Colonic mucosa (tissue), 4 donors: ENCODE data around the gene PDE6B. TPM values are rescaled to one million over a fixed set of nuclear protein-coding genes. Genes with fewer than 3 reads are reported as not detected.

Source experiments
- DNase-seq: peaks from one replicate; pipeline ENCODE4 v3.0.0-alpha.2; 2020
- H3K27ac ChIP-seq: fragments of 200-600 bp; one replicate; pipeline ENCODE4 v1.8.0; 2021
- H3K27me3 ChIP-seq: fragments of 200-600 bp; one replicate; pipeline ENCODE4 v1.8.0; 2021
- H3K36me3 ChIP-seq: fragments of 200-600 bp; one replicate; pipeline ENCODE4 v1.8.0; 2021
- H3K4me1 ChIP-seq: fragments of 200-600 bp; one replicate; pipeline ENCODE4 v1.8.0; 2021; ENCODE audit warnings: mild to moderate bottlenecking
- H3K4me3 ChIP-seq: fragments of 200-600 bp; one replicate; pipeline ENCODE4 v1.8.0; 2021
- H3K9ac ChIP-seq, 2 donors: one replicate each; pipeline ENCODE4 v1.7.0; 2013; ENCODE audit warnings: control low read depth in 2 of 2, low read depth in 2 of 2, low read length in 2 of 2
- H3K9me3 ChIP-seq: fragments of 200-600 bp; one replicate; pipeline ENCODE4 v1.8.0; 2021
- intact Hi-C: fragments of 100-400 bp; cut with DNase I; formaldehyde crosslinking; loops from one replicate; pipeline ENCODE4 v1.14.1; 2022
- total RNA-seq, 2 donors: library from RNA; stranded (reverse); fragmentation: NEBNext Ultra II Directional in 1 of 2; extraction: Animal tissue kit (Norgen Biotek cat#: 25700) in 1 of 2; gene quantifications; one replicate each; pipeline ENCODE4 v1.2.1, GENCODE V29; 2021
- TF ChIP-seq, protein P1 (sequence below): fragments of 200-600 bp; IDR thresholded peaks from one replicate; pipeline ENCODE4 v1.8.0; 2022; ENCODE audit warnings: antibody characterized with exemption, mild to moderate bottlenecking
- donor health status: healthy.
- donor health status: DM: no; HTN: no; CAD: no.
- donor health status: DM: no; HTN: no; CAD: no.

PDE6B gene
- total RNA-seq, 2 donors from 2014 or later = 1.2 to 2.3 TPM

DNA sequence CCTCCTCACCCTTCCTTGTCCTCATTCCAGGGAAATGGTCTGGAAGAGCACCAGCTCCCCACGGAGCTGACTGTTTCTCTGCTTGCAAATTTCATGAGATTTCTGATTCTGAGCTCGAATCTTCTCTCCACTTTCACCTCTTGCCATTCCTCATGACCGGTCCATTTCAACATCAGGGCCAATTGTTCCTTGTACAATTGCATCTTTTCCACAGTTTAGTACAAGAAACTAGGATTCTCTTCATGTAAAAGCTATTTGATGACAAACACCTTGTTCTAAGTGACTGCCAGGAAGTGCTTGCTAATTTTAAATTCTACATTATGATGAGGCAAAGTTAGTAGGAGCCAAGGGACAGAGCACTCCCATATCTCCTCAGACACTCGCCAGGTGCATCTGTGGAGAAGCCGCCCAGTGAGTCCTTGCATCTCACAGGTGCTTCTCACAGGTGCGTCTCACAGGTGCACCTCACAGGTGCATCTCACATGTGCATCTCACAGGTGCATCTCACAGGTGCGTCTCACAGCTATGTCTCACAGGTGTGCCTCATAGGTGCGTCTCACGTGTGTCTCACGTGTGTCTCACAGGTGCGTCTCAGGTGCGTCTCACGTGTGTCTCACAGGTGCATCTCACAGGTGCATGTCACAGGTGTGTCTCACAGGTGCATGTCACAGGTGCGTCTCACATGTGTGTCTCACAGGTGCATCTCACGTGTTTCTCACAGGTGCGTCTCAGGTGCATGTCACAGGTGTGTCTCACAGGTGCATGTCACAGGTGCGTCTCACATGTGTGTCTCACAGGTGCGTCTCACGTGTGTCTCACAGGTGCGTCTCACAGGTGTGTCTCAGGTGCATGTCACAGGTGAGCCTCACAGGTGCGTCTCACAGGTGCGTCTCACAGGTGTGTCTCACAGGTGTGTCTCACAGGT, 3.0 kb upstream of the PDE6B start:
- no peak overlapping the region for H3K9ac ChIP-seq
- no peak overlapping the region for H3K27ac ChIP-seq
- intact Hi-C loops = no loop called here
- DNase-seq = no peak
- no peaks in the 10 kb centered on the region for H3K36me3 ChIP-seq
- no peak overlapping the region for H3K4me3 ChIP-seq
- no peaks in the 10 kb centered on the region for H3K4me1 ChIP-seq
- H3K27me3 ChIP-seq = no peaks in the 10 kb centered on the region
- TF ChIP-seq, protein P1, sequence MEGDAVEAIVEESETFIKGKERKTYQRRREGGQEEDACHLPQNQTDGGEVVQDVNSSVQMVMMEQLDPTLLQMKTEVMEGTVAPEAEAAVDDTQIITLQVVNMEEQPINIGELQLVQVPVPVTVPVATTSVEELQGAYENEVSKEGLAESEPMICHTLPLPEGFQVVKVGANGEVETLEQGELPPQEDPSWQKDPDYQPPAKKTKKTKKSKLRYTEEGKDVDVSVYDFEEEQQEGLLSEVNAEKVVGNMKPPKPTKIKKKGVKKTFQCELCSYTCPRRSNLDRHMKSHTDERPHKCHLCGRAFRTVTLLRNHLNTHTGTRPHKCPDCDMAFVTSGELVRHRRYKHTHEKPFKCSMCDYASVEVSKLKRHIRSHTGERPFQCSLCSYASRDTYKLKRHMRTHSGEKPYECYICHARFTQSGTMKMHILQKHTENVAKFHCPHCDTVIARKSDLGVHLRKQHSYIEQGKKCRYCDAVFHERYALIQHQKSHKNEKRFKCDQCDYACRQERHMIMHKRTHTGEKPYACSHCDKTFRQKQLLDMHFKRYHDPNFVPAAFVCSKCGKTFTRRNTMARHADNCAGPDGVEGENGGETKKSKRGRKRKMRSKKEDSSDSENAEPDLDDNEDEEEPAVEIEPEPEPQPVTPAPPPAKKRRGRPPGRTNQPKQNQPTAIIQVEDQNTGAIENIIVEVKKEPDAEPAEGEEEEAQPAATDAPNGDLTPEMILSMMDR = no peak
- no peaks in the 10 kb centered on the region for H3K9me3 ChIP-seq

DNA sequence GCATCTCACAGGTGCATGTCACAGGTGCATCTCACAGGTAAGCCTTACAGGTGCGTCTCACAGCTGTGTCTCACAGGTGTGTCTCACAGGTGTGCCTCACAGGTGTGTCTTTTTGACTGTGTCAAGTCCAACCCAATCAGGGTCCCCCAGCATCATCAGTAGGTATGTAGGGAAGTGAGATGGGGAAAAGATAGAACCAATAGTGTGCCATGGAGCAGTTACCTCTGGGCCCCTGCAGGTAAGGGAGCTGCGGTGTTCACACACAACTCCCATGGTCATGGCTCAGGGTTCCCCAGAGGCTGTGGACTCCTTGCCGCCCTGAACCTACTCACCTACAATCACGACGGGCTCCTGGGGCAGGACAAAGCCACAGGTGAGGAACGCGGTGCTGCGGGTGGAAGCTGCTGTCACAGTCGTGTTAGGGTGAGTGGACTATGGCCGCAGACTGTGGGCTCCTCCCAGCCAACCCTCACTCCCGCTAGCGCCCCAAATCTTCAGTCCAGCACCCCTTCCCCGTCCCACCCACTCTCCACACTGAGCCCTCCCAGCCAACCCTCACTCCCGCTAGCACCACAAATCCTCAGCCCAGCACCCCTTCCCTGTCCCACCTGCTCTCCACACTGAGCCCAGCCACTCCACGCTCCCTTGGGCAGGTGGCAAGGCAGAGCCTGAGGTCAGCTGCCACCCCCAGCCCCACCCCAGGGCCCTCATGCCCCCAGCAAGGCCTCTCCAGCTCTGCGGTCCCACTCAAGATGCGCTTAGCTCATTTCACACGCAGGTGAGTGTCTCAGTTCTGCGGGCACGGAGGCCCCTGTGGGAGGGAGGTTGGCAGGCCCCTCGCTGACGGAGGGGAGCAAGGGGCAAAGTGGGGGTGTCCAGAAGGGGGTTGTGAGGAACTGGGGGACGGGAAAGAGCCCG, 2.1 kb upstream of the PDE6B start:
- Histone ChIP-seq H3K9ac (no peak overlapping the region), H3K27ac (no peak overlapping the region), H3K4me3 (no peak overlapping the region), H3K27me3 (no peaks in the 10 kb centered on the region), H3K9me3 (no peaks in the 10 kb centered on the region), H3K4me1 (no peaks in the 10 kb centered on the region), H3K36me3 (no peaks in the 10 kb centered on the region)
- intact Hi-C loops = no loop called here
- DNase-seq = no peak
- TF ChIP-seq, protein P1 = no peak

DNA sequence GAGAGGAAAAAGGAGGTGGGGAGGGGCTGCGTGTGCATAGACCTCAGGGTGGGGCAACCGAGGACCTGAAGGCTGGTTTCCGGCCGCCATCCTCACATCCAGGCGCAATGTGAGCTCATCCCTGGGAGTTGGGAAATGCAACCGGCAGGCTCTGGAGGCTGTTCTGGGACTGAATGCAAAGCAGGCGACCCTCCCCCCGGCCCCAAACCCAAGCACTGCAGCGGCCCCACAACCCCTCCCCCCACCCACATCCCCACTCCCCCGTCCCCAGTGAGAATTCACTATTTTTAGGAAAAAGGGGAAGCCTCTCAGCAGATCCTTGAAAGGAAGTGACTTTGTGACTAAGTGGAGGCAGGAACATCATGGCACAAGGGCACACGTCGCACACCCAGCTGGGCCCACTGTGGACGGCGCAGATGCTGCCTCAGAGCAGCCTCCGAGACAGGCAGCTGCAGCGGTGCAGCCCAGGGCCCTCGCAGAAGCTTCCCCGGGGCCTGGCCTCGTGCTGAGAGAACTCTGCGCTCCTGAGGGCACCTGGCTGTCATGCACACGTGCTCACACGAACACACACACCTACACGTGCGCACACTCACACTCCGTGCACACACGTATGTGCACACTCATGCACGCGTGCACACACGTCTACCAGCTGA, 1.3 kb upstream of the PDE6B start:
- no peaks in the 10 kb centered on the region for H3K27me3 ChIP-seq
- H3K9ac ChIP-seq = no peak overlapping the region
- no peak for DNase-seq
- no peaks in the 10 kb centered on the region for H3K4me1 ChIP-seq
- H3K27ac ChIP-seq = no peak overlapping the region
- intact Hi-C loops = no loop called here
- TF ChIP-seq, protein P1 = no peak
- no peaks in the 10 kb centered on the region for H3K36me3 ChIP-seq
- no peaks in the 10 kb centered on the region for H3K9me3 ChIP-seq
- H3K4me3 ChIP-seq = no peak overlapping the region

DNA sequence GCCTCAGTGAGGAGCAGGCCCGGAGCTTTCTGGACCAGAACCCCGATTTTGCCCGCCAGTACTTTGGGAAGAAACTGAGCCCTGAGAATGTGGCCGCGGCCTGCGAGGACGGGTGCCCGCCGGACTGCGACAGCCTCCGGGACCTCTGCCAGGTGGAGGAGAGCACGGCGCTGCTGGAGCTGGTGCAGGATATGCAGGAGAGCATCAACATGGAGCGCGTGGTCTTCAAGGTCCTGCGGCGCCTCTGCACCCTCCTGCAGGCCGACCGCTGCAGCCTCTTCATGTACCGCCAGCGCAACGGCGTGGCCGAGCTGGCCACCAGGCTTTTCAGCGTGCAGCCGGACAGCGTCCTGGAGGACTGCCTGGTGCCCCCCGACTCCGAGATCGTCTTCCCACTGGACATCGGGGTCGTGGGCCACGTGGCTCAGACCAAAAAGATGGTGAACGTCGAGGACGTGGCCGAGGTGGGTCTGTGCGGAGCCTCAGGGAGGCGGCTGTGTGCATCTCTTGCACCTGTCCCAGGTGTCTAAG, 323 bp downstream of the PDE6B start:
- no peaks in the 10 kb centered on the region for H3K36me3 ChIP-seq
- H3K4me3 ChIP-seq = no peak overlapping the region
- H3K9ac ChIP-seq = no peak overlapping the region
- no peaks in the 10 kb centered on the region for H3K9me3 ChIP-seq
- DNase-seq = no peak
- no peaks in the 10 kb centered on the region for H3K4me1 ChIP-seq
- H3K27ac ChIP-seq = no peak overlapping the region
- TF ChIP-seq, protein P1 = no peak
- intact Hi-C loops = no loop called here
- no peaks in the 10 kb centered on the region for H3K27me3 ChIP-seq
